Body of pancreas (tissue), 4 donors: ENCODE data around the gene MAGI3.
"Not testable (repeated sequence)": the region's sequence is repeated elsewhere in the genome, so short reads cannot be mapped to it uniquely, and the experiment has no call there.

Experiments
- CTCF ChIP-seq, 7 experiments: fragments of 450-650 bp in 4 of 7; fragments of 200-600 bp in 3 of 7; sonication (generic) in 3 of 7; IDR thresholded peaks; one replicate each; pipeline ENCODE4 v1.5.1; 2016 to 2019; ENCODE audit warnings: antibody characterized with exemption in 7 of 7
- POLR2A ChIP-seq, 3 donors: fragments of 450-650 bp; IDR thresholded peaks; one replicate each; pipeline ENCODE4 v1.6.1; 2016; ENCODE audit warnings: antibody characterized with exemption in 3 of 3, mild to moderate bottlenecking in 2 of 3

GRCh38 chr1:113604466-113604865, 214.2 kb downstream of the MAGI3 start:
- TF ChIP-seq CTCF, POLR2A (IDR thresholded peaks at IDR 0.05): not testable (repeated sequence)
